NCI-H524 treated with DMSO at 0.1 percent for 48 hours (cell line): ENCODE measurements around the gene H6PD.
"Not testable (repeated sequence)": the region's sequence is repeated elsewhere in the genome, so short reads cannot be mapped to it uniquely, and the experiment has no call there.

Experiments used
- DNase-seq: peaks from one replicate; lab custom pipeline; 2025; lab: John Stamatoyannopoulos, UW

The H6PD gene

DNA sequence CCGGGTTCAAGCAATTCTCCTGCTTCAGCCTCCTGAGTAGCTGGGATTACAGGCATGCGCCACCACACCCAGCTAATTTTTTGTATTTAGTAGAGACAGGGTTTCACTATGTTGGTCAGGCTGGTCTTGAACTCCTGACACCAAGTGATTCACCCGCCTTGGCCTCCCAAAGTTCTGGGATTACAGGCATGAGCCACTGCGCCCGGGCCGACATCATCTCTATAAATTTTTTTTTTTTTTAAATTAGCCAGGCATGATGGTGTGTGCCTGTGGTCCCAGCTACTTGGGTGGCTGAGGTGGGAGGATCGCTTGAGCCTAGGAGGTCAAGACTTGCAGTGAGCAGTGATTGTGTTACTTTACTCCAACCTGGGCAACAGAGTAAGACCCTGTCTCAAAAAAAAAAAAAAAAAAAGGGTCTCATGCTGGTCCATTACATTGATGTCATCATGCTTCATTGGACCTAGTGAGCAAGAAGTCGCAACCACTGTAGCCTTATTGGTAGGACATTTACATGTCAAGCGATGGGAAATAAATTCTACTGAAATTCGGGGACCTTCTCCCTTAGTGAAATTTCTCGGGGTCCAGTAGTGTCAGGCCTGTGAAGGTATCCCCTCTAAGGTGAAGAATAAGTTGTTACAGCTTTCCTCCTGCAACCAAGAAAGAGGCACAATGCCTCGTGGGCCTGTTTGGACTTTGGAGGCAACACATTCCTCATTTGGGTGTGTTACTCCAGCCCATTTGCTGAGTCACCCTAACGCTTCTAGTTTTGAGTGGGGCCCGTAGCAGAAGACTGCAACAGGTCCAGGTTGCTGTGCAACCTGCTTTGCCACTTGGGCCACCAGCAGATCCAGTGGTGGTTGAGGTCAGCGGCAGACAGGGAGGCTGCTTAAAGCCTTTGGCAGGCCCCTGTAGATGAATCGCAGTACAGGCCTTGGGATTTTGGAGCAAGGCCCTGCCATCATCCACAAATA lies 65.3 kb downstream of the H6PD start:
- DNase-seq, result not testable (repeated sequence)

DNA sequence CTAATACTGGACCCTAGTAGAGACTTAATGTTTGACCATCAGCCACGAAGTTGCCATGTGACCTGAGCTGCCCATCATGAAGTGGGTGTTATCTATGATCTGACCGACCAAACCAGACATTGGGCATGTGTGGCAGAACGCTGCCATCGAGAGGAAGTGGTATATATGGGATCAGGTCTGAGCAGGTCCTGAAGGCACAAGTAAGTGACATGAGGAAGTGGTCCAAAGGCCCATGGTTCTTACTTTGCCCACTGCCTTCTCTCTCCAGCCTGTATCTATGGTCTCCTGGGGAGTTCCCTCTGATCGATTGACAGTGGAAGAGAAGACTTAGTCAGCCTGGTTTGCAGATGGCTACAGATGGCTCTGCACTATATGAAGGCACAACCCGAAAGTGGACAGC lies 66.0 kb downstream of the H6PD start:
- no peak for DNase-seq

DNA sequence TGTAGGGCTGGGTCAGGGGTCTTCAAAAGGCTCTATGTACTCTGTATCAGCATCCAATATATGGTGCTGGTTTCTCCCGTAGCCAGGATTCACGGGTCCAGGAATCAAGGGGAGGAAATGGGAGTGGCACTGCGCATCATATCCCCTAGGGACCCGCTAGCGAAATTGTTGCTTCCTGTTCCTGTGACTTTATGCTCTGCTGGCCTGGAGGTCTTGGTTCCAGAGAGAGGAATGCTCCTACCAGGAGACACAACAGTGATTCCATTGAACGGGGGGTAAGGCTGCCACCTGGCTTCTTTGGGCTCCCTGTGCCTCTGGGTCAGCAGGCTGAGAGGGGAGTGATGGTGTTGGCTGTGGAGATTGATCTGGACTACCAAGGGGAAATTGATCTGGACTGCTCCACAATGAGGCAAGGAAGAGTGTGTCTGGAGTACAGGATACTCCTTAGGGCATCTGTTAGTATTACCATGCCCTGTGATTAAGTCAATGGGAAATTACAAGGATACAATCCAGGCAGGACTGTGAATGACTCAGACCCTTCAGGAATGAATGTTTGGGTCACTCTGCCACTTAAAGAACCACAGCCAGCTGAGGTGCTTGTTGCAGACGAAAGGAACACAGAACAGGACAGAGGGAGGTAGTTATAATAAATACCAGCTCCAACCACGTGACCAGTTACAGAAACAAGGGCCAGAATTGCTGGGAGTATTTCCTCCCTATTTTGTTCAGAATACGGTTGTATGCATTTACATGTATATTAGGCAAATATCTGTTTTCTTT lies 68.4 kb downstream of the H6PD start:
- DNase-seq, result no peak

DNA sequence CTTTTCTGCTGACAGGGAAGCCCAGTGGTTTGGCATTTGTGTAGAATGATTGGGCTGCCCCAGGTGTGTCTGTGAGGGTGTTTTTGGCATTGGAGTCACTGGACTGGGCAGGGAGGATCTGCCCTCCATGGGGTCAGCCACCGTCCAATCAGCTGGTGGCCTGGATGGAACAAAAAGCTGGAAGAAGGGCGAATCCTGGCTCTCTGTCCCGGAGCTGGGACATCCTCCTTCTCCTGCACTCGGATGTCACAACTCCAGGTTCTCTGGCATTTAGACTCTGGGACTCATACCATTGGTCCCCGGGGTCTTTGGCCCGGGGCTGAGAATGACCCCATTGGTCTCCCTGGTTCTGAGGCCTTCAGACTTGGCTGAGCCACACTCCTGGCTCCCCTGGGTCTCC lies 69.3 kb downstream of the H6PD start:
- DNase-seq, result no peak

DNA sequence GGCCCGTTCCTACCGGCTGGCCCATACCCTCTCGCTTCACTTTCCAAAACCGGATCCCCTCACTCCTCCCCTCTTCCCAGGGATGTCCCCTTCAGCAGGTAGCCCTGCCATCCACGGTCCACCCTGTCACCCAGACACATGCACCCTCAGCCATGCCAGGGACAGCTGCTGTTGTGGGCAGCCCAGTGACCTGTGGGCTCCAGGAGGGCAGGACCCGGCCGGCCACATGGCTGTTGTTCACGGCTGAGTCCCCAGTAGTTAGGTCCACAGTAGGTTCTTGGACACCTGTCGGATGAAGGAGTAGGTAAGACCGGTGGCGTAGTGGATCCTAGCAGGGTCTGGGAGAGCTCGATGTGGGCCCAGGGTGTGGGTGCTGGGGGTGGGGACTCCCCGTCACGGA lies 70.6 kb downstream of the H6PD start:
- DNase-seq, result no peak

DNA sequence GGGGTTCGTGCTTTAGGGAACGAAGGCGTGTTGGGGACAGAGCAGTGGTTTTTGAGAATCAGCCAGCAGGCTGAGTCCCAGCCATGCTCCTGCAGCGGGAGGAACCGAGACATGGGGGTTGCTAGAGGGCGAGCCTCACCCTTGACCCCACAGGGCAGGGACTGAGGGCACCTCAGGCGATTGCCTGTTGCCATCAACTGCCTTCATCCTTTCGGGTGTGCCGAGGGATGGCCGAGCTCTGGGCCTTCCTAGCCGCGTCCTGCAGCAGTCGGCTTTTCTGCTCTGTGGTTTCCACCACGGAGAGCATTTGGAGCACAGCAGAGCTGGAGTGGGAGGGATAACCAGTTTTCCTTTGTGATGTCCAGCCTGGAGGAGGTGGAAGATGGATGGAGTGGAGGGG lies 71.4 kb downstream of the H6PD start:
- no peak for DNase-seq

DNA sequence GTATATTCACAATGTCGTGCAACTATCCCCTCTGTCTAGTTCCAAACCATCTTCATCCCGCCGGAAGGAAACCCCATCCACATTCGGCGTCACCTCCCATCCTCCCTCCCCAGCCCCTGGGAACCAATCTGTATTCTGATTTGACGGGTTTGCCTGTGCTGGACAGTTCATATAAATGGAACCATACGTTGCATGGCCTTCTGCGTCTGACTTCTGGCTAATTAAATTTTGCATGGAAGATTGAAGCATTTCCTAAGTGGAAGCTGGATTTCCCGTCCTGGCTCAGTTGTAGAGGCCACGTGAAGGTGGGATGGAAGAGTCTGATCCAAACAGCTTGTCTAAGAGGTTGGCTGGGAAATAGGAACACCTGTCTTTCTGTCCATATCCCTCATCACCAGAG lies 72.7 kb downstream of the H6PD start:
- DNase-seq, result no peak

DNA sequence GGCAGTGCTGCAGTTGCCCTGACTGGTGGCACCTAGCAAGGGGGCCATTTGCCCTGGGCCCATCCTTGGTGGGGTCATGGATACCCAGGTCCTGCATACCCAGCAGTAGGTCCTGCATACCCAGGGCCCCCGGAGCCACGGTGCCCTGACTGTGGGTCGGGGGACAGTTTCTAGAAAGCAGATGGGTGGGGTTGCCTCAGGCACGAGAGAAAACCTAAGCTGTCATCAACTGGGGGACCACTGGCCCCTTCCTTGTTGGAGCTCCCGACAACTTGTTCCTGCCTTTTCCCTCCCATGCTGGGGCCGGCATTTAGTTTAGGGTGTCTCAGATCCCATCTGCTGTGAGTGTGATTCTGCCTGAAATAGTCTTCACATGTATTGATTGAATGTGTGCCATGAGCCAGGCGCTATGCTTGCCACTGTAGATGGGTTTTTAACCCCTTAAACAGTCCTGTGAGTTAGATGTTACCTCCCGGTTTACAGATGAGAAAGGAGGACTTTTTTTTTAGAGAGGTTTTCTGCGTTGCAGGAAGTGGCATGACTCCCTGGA lies 73.7 kb downstream of the H6PD start:
- DNase-seq, result no peak

DNA sequence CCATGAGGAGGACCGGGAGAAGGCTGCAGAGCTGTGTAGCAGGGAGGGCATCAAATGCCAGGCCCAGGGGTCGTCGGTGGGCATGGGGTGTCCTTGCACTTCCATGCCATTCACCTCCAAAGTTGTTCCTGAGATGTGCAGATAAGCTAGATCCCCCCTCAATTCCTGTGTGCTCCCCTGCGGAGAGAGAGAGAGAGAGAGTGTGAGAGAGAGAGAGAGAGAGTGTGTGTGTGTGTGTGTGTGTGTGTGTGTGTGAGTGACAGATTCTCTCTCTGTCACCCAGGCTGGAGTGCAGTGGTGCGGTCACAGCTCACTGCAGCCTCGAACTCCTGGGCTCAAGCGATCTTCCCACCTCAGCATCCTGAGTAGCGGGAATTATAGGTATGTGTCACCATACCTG lies 74.5 kb downstream of the H6PD start:
- DNase-seq, result no peak

DNA sequence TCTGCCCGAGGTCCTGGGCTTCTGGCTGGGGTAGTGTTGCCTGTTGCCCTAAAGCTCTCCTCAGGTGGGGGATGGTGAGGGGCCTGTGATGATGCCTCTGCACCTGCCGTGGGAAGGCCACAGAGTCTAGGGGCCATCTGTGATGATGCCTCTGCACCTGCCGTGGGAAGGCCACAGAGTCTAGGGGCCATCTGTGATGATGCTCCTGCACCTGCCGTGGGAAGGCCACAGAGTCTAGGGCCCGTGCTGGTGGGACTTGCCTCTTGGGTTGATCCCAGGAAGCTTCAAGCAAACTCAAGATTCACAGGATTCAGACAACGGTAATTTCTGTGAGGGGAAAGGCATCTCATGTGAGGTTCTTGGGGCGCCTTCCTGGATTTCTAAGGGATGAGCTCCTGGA lies 75.4 kb downstream of the H6PD start:
- no peak for DNase-seq

DNA sequence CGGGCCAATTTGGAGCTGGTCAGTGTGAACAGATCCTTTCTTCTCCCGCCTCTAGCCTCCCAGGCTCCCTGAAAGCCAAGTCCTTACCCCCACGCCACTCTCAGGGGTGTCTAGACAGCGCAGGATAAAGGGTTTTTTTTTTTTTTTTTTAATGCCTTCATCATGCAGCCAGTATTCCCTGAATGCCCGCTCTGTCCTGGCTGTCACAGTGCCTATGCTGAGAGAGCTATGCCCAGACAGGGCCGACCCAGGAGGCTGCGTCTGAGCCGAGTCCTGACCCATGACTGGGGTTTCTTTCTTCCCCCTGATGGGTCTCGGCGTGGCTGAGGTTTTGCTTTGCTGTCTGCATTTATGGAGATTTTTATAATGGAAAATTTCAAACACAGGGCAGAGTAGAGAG lies 76.5 kb downstream of the H6PD start:
- no peak for DNase-seq

DNA sequence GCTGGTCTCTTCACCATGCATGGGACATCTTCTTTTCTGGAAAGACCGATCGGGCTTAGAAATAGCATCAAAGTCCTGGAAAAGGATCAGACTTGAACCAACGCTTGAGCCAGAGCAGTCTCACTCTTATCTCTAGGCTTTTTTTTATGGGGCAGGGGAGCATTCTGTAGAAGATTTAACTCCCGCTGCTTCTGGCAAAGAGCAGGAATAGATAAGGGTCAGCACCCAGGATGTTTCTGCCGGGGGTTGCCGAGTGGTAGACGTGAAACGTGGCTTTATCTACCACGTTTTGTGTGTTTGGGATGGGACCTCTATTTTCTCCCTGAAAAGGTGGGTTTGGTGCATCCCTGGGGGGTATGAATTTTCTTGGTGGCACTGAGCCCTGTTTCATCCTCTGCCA lies 76.9 kb downstream of the H6PD start:
- no peak for DNase-seq

DNA sequence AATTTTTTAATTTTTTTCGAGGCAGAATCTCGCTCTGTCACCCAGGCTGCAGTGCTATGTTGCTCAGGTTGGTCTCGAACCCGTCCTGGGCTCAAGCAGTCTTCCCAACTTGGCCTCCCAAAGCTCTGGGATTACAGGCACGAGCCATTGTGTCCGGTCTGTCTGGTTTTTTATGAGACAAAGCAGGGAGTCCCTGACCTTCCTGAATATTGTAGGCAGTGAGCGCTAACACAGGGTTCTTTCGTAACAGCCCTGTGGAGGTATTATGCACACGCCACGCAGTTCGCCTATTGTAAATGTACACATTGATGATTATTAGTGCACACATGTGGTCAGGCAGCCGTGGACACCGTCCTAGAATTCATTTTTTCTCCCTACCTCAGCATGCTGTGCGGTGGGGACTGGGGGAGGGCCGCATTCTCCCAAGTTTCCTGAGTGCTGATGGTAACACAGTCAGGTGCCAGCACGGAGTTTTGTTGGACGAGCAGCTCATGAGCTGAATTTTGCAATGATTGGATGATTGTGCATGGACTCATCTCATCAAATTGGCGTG lies 77.7 kb downstream of the H6PD start:
- DNase-seq, result no peak

DNA sequence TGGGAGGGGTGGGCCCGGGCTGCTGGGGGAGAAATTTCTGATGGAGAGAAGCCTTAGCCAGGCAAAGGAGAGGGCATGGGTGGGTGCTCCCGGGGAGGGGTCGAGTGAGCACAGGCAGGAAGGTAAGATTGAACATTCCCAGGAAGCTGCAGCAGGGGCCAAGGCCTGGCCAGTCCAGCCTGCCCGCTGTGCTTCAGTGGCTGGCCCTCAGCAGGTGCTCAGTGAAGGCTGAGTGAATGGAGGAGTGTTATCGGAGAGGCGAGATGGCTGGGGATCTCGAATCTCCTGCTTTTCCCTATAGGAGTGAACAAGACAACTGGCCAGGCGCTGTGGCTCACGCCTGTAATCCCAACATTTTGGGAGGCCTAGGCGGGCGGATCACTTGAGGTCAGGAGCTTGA lies 79.0 kb downstream of the H6PD start:
- DNase-seq, result no peak

DNA sequence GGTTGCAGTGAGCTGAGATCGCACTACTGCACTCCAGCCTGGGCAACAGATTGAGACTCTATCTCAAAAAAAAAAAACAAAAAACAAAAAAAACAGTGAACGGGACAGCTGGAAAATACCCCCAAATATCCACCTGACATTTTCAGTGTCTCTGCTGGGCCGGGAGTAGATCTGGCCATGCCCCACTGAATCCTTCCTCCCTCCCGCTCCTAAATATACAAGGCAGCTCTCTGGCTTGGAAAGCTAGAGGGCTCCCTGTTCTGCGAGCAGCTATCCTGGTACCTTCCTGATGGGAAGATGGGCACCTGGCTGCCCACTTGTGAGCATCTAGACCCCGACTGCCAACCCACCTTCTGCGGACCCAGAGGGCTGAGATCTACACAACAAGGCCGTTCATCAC lies 79.5 kb downstream of the H6PD start:
- DNase-seq, result no peak

DNA sequence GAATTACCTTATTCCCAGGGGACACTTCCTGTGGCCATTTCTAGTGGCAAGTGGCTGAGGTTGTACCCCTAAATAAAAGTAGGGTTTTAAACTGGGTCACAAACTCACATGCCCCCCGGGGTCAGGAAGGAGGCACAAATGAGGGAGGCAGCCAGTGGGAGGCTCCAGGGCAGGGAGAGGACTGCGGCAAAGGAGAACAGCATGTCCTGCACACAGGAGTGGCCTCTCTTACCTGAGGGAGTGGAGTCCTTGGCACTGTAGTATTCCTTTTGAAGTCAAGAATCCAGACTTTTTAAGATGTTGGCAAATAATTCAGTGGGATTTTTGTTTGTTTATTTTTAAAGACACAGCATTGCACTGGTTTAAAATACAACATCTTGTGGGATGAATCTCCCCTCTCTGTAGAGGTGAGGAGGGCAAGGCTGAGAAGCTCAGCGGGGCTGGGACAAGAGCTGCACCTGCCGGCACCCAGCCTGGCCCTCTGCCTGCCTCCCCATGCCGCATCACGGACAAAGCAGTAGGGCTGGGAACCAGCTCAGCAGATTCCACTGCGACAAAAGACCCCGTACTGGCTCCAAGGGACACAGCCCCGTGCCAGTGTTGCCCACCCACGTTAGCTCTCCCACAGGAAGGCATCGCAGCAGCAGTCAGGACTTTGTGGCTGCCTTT lies 80.3 kb downstream of the H6PD start:
- no peak for DNase-seq

DNA sequence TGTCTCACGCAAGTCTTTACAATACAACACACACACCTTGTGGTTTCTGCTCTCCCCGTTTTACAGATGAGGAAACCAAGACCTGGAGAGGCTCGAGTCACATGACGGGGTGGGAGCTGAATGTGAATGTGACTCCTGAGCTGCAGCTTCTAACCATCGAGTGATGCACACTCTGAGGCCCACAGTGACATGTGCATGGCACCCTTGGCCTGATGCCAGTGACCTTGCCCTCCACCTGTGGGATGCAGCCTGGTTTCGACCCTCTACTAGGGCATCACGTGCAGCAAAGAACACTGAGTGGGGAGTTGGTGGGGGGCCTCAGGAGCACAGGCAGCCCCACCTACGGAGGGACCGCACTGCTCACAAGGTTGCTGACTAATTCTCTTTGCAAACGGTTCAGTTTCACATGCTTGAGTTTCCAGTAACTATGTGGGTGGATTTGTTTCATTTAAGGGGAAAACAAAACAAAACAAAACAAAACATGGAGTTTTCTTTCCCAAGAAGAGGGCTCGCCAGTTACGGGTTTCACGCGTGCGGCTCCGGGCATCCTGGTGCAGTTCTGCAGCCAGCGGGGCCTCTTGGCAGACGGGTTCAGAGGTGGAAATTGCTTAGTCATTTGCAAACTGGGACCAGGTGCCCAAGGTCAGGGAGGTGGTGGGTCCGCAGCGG lies 81.0 kb downstream of the H6PD start:
- no peak for DNase-seq

DNA sequence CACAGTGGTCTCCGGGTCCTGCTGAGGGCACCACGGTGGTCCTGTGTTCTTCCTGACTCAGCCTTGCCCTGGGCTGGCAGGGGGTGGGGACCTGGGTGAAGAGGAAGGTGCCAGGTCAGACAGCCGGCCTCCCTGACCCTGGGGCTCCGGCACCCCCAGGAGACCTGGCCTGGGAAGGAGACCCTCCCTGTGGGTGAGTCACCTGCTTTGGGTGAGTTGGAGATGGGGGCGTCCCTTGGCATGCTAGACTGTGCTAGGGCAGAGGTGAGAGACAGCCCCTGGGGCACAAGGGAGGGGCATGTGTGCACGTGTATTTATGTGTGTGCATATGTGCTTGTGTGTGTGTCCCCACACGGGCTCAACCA lies 81.5 kb downstream of the H6PD start:
- no peak for DNase-seq

DNA sequence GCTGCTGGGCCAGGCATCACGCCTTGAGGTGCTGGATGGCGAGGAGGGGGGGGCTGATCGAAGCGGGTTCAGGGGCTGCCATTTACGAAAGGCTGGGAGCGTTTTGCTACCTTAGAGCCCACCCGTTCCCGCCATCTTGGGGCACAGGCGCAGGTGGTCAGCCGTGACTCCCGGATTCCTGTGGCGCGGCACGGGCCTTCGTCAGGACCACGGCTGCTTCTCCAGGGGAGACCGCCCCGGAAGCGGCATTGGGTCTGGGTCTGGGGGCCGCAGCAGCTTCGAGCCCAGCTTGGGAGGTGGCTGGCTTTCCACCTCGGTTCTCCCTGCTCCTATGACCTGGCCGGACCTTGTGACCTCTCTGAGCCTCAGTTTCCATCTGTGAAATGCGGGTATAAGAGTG lies 81.9 kb downstream of the H6PD start:
- no peak for DNase-seq

DNA sequence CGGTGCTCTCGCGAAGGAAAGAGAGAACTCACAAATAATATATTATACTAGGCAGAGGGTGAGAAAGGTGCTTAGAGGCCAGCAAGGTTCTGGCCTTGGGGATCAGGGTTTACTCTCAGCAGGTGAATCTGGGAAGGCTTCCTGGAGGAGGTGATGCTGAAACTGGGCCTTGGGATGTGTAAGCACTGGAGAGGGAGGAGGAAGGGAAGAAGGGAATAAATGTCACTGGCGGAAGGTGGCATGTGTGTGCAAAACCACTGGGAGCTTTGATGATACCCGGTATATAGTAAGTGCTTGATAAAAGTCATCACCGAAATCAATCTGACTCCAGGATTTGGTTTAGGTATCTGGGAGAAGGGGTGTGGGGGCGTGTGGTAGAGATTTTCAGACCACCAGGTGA lies 82.5 kb downstream of the H6PD start:
- no peak for DNase-seq

DNA sequence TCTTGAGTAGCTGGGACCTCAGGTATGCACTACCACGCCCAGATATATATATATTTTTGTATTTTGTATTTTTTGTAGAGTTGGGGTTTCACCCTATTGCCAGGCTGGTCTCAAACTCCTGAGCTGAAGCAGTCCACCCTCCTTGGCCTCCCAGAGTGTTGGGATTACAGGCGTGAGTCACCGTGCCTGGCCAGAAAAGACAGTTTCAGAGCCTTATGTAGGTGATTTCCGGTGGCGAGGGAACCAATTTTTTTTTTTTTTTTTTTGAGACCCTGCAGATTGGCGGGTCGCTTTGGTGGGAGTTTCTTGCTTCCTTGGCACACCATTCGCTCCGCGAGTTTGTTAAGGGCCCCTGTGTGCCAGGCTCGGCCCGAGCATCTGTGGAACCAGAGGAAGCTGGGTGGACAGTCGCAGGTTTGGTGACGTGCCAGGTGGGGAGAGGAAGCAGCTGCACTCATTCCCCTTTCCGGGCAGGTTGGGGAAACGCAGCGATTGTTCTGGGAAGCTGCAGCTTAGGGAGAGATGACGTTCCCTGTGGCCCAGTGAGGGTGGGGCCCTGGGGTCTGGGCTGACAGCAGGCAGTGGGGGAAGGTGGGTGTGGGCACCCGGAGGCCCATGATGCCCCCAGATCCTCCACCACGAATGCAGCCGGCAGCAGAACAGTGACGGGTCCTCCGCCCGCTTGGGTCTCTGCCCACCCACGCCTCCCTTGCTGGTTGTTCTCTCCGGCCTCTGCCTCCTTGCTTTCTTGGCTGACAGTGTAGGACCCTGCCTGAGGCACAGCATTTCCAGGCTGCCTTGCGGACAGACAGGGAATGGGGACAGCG lies 83.2 kb downstream of the H6PD start:
- no peak for DNase-seq
